ENCODE measurements around the gene SLC1A2.

- TF ChIP-seq POLR2A (IDR thresholded peaks at IDR 0.05) (no peak), CTCF (IDR thresholded peaks at IDR 0.05) (no peak), EP300 (IDR thresholded peaks at IDR 0.05) (no peak)
Observed at GRCh38 chr11:35265755-35266454, 153.5 kb downstream of the SLC1A2 start.
